K562 (cell line): ENCODE data around the gene SMG9. TPM values are rescaled to one million over a fixed set of nuclear protein-coding genes. Genes with fewer than 3 reads are reported as not detected.
A peak's percentile ranks its signal among the peaks of the same experiment; 100 is the strongest.

Source experiments
- ARID4B ChIP-seq: sonication (generic); formaldehyde crosslinking; IDR thresholded peaks from 2 replicates; pipeline ENCODE4 v1.8.0; 2022; ENCODE audit warnings: mild to moderate bottlenecking, missing genetic modification reagents
- KLF1 ChIP-seq: fragments of 450-650 bp; IDR thresholded peaks from 2 replicates; pipeline ENCODE4 v1.6.1; 2016; ENCODE audit warnings: missing genetic modification characterization, missing compliant biosample characterization
- SIN3B ChIP-seq: fragments of 450-650 bp; IDR thresholded peaks from 2 replicates; pipeline ENCODE4 v1.6.1; 2017; ENCODE audit warnings: low read depth, mild to moderate bottlenecking, moderate library complexity
- USF1 ChIP-seq: sonication (generic); formaldehyde crosslinking; IDR thresholded peaks from 2 replicates; pipeline ENCODE4 v1.9.0; 2022; ENCODE audit warnings: mild to moderate bottlenecking, missing genetic modification reagents
- ZNF764 ChIP-seq: fragments of 250-450 bp; sonication (Bioruptor Pico); IDR thresholded peaks from 2 replicates; pipeline ENCODE4 v1.4.0; 2020; ENCODE audit warnings: low read depth, mild to moderate bottlenecking, moderate library complexity
- polyA plus RNA-seq, 8 experiments: library from polyadenylated mRNA; depleted of rRNA in 4 of 8; stranded (reverse) in 5 of 8; unstranded in 3 of 8; fragments of >200 nt; fragmentation: Nextera tagmentation in 2 of 8; fragmentation: Illumina TruSeq in 1 of 8; extraction: Ambion mirVana in 2 of 8; extraction: Trizol in 1 of 8; gene quantifications; 2 replicates each; pipeline versions ENCODE4 v1.2.1 to v1.2.3, GENCODE V29; 2011 to 2014; ENCODE audit warnings: inconsistent platforms in 1 of 8, missing spikeins in 1 of 8
- total RNA-seq, 7 experiments: library from RNA; depleted of rRNA in 6 of 7; stranded (reverse); fragments of >200 nt in 6 of 7; fragmentation: Illumina TruSeq in 2 of 7; extraction: Trizol in 2 of 7; gene quantifications; 2 replicates each; pipeline versions ENCODE4 v1.2.1 to v1.2.3, GENCODE V29; 2011 to 2021; ENCODE audit warnings: low replicate concordance in 1 of 7
- TF ChIP-seq, protein P1 (sequence below): fragments of 200-400 bp; formaldehyde crosslinking; IDR thresholded peaks from 2 replicates; pipeline ENCODE4 v1.6.1; 2017; ENCODE audit warnings: mild to moderate bottlenecking, low read depth, low read length, moderate library complexity
- TF ChIP-seq, protein P2 (sequence below), 2 experiments: fragments of 450-650 bp; formaldehyde crosslinking in 1 of 2; IDR thresholded peaks; 2 replicates each; pipeline versions ENCODE4 v1.4.0 to v1.6.1; 2014 to 2020; ENCODE audit warnings: mild to moderate bottlenecking in 2 of 2, borderline replicate concordance in 1 of 2, low read depth in 1 of 2
- TF ChIP-seq, protein P3 (sequence below): IDR thresholded peaks from 2 replicates; pipeline ENCODE4 v1.6.1; 2011; ENCODE audit warnings: borderline replicate concordance, low read depth, mild to moderate bottlenecking, moderate library complexity, low read length; ENCODE audit not compliant: insufficient read depth, poor library complexity, severe bottlenecking

SMG9 gene
- total and polyA plus RNA-seq, 9 of the 15 experiments (the other 6 are each of a cell fraction or from before 2014, with no cell fraction given): 1.7 to 79.7 (median 40.2) TPM

DNA sequence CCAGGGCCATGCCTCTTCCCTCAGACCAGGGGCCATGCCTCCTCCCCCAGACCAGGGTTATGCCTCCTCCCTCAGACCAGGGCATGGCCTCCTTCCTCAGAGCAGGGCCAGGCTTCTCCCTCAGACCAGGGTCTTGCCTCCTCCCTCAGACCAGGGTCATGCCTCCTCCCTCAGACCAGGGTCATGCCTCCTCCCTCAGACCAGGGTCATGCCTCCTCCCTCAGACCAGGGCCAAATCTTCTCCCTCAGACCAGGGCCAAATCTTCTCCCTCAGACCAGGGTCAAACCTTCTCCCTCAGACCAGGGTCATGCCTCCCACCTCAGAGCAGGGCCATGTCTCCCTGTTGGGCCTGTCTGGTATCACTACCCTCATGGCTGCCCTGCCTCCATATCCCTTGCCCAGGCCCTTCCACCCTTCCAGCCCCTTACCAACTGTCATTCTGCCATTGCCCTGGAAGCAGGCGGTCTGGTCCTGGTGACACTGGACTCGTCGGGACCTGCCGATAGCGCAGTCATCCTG, 43.3 kb upstream of the SMG9 start (continued):
- TF ChIP-seq, protein P1, sequence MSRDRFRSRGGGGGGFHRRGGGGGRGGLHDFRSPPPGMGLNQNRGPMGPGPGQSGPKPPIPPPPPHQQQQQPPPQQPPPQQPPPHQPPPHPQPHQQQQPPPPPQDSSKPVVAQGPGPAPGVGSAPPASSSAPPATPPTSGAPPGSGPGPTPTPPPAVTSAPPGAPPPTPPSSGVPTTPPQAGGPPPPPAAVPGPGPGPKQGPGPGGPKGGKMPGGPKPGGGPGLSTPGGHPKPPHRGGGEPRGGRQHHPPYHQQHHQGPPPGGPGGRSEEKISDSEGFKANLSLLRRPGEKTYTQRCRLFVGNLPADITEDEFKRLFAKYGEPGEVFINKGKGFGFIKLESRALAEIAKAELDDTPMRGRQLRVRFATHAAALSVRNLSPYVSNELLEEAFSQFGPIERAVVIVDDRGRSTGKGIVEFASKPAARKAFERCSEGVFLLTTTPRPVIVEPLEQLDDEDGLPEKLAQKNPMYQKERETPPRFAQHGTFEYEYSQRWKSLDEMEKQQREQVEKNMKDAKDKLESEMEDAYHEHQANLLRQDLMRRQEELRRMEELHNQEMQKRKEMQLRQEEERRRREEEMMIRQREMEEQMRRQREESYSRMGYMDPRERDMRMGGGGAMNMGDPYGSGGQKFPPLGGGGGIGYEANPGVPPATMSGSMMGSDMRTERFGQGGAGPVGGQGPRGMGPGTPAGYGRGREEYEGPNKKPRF: no peak
- TF ChIP-seq USF1 (CRISPR knock-in tag) (no peak), SIN3B (no peak), KLF1 (tag) (no peak), ARID4B (CRISPR knock-in tag) (peak; percentile 20; the same call in 1 of the 2 replicates), ZNF764 (CRISPR knock-in tag) (no peak)
- TF ChIP-seq, protein P2, sequence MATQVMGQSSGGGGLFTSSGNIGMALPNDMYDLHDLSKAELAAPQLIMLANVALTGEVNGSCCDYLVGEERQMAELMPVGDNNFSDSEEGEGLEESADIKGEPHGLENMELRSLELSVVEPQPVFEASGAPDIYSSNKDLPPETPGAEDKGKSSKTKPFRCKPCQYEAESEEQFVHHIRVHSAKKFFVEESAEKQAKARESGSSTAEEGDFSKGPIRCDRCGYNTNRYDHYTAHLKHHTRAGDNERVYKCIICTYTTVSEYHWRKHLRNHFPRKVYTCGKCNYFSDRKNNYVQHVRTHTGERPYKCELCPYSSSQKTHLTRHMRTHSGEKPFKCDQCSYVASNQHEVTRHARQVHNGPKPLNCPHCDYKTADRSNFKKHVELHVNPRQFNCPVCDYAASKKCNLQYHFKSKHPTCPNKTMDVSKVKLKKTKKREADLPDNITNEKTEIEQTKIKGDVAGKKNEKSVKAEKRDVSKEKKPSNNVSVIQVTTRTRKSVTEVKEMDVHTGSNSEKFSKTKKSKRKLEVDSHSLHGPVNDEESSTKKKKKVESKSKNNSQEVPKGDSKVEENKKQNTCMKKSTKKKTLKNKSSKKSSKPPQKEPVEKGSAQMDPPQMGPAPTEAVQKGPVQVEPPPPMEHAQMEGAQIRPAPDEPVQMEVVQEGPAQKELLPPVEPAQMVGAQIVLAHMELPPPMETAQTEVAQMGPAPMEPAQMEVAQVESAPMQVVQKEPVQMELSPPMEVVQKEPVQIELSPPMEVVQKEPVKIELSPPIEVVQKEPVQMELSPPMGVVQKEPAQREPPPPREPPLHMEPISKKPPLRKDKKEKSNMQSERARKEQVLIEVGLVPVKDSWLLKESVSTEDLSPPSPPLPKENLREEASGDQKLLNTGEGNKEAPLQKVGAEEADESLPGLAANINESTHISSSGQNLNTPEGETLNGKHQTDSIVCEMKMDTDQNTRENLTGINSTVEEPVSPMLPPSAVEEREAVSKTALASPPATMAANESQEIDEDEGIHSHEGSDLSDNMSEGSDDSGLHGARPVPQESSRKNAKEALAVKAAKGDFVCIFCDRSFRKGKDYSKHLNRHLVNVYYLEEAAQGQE (IDR thresholded peaks at IDR 0.05; ENCODE audit: borderline replicate concordance): no peak
- TF ChIP-seq, protein P2 (CRISPR knock-in tag; IDR thresholded peaks at IDR 0.05; ENCODE audit: low read depth): no peak
- TF ChIP-seq, protein P3, sequence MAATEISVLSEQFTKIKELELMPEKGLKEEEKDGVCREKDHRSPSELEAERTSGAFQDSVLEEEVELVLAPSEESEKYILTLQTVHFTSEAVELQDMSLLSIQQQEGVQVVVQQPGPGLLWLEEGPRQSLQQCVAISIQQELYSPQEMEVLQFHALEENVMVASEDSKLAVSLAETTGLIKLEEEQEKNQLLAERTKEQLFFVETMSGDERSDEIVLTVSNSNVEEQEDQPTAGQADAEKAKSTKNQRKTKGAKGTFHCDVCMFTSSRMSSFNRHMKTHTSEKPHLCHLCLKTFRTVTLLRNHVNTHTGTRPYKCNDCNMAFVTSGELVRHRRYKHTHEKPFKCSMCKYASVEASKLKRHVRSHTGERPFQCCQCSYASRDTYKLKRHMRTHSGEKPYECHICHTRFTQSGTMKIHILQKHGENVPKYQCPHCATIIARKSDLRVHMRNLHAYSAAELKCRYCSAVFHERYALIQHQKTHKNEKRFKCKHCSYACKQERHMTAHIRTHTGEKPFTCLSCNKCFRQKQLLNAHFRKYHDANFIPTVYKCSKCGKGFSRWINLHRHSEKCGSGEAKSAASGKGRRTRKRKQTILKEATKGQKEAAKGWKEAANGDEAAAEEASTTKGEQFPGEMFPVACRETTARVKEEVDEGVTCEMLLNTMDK: no peak
